ENCODE results near the gene NT5E. TPM values are rescaled to one million over a fixed set of nuclear protein-coding genes. Genes with fewer than 3 reads are reported as not detected.

Gene NT5E
- total and polyA plus RNA-seq, 9 donors, result 29.3 to 68.7 (median 47.4) TPM

DNA sequence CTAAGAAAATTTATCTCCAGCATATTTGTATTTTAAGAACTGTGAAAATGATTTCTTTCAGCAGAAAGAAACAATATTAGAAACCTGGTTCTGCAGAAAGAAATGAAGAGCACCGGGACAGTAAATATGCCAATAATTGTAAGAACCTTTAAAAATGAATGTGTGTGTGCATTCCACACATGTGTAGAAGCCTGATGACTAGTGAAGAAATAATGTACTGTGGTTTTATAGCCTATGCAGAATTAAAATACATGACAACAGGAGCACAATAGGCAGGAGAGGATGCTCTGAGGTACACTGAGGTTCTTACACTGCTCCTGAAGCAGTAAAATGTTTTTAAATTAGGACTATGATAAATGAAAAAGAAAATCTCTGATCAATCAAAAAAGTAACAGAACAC is 94.9 kb downstream of the NT5E start:
- H3K4me3 ChIP-seq, result no peak overlapping the region
- intact Hi-C loops (cut with DNase I), result no loop called here
- no peak overlapping the region for H3K27ac ChIP-seq
- no peaks in the 10 kb centered on the region for H3K4me1 ChIP-seq (ENCODE audit: insufficient read depth)
- H3K9me3 ChIP-seq, result no peaks in the 10 kb centered on the region
- H3K27me3 ChIP-seq, result no peaks in the 10 kb centered on the region
- H3K36me3 ChIP-seq, result no peaks in the 10 kb centered on the region
- TF ChIP-seq POLR2A (IDR thresholded peaks at IDR 0.05) (no peak), EP300 (IDR thresholded peaks at IDR 0.05) (no peak)
- TF ChIP-seq, protein P1, sequence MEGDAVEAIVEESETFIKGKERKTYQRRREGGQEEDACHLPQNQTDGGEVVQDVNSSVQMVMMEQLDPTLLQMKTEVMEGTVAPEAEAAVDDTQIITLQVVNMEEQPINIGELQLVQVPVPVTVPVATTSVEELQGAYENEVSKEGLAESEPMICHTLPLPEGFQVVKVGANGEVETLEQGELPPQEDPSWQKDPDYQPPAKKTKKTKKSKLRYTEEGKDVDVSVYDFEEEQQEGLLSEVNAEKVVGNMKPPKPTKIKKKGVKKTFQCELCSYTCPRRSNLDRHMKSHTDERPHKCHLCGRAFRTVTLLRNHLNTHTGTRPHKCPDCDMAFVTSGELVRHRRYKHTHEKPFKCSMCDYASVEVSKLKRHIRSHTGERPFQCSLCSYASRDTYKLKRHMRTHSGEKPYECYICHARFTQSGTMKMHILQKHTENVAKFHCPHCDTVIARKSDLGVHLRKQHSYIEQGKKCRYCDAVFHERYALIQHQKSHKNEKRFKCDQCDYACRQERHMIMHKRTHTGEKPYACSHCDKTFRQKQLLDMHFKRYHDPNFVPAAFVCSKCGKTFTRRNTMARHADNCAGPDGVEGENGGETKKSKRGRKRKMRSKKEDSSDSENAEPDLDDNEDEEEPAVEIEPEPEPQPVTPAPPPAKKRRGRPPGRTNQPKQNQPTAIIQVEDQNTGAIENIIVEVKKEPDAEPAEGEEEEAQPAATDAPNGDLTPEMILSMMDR (IDR thresholded peaks at IDR 0.05), result no peak
- no peak for DNase-seq
- WGBS, 3 donors, result 95 to 100% (median 97%) methylated on average over 1 of the region's 1 CpG

Other genes with a start within 250 kb of the NT5E start
- 10 to 100 TPM; 44.1 to 80.2 (median 64.0) TPM for gene SNX14, start 143.8 kb downstream of the NT5E start, total RNA-seq
- 10 to 100 TPM; 39.7 to 53.5 TPM for gene SNX14, start 143.8 kb downstream of the NT5E start, polyA plus RNA-seq
- gene SYNCRIP, start 192.8 kb downstream of the NT5E start, total RNA-seq, result 100 to 1,000 TPM in 2 of 7 donors, 10 to 100 TPM in 5; 45.5 to 109 (median 92.8) TPM
- gene SYNCRIP, start 192.8 kb downstream of the NT5E start, polyA plus RNA-seq, result 100 to 1,000 TPM in 1 of 2 donors, 10 to 100 TPM in 1; 33.2 to 101 TPM